Common myeloid progenitor, CD34-positive (primary cell): Measurements from ENCODE around the gene KCNQ5.

Experiments used
- CTCF ChIA-PET: fragments of 350-600 bp; sonication (Branson Sonifier 250); formaldehyde crosslinking; loops from one replicate; lab custom pipeline; 2021; ENCODE audit warnings: antibody characterized with exemption; lab: Charles Lee
- POLR2A ChIA-PET: fragments of 350-600 bp; sonication (Branson Sonifier 250); formaldehyde crosslinking; loops from one replicate; lab custom pipeline; 2021; ENCODE audit warnings: antibody characterized with exemption; lab: Charles Lee
- DNase-seq, 3 donors: peaks; one replicate each; pipeline versions ENCODE4 v3.0.0 to v3.0.0-alpha.2; 2013
- H3K27ac ChIP-seq, 2 experiments: 1 replicate in 1 of 2; 2 replicates in 1 of 2; pipeline ENCODE4 v1.7.0; 2013; ENCODE audit warnings: inconsistent platforms in 2 of 2, low read length in 2 of 2, mild to moderate bottlenecking in 2 of 2, low read depth in 1 of 2, moderate library complexity in 1 of 2; ENCODE audit not compliant: severe bottlenecking in 2 of 2, insufficient read depth in 1 of 2, poor library complexity in 1 of 2
- H3K27me3 ChIP-seq, 5 experiments: replicated peaks in 2 of 5; 1 replicate in 3 of 5; 2 replicates in 2 of 5; pipeline versions ENCODE4 v1.6.1 to v1.7.0; 2013; ENCODE audit warnings: low read length in 4 of 5, mild to moderate bottlenecking in 2 of 5, moderate library complexity in 2 of 5, inconsistent platforms in 1 of 5; ENCODE audit not compliant: insufficient read depth in 5 of 5, control insufficient read depth in 4 of 5
- H3K36me3 ChIP-seq, 4 experiments: 1 replicate in 2 of 4; 2 replicates in 2 of 4; pipeline versions ENCODE4 v1.6.1 to v1.7.0; 2013; ENCODE audit warnings: low read length in 3 of 4, control low read depth in 1 of 4, mild to moderate bottlenecking in 1 of 4; ENCODE audit not compliant: control insufficient read depth in 4 of 4, insufficient read depth in 4 of 4
- H3K4me1 ChIP-seq, 4 experiments: 1 replicate in 3 of 4; 2 replicates in 1 of 4; pipeline versions ENCODE4 v1.6.1 to v1.7.1; 2013; ENCODE audit warnings: low read length in 3 of 4, mild to moderate bottlenecking in 3 of 4, control low read depth in 1 of 4, inconsistent platforms in 1 of 4, moderate library complexity in 1 of 4; ENCODE audit not compliant: control insufficient read depth in 4 of 4, insufficient read depth in 4 of 4; ENCODE audit errors: control extremely low read depth in 1 of 4
- H3K4me3 ChIP-seq, 7 experiments: 1 replicate in 4 of 7; 2 replicates in 3 of 7; pipeline versions ENCODE4 v1.5.1 to v1.7.0; 2013; ENCODE audit warnings: mild to moderate bottlenecking in 7 of 7, low read length in 6 of 7, moderate library complexity in 6 of 7, inconsistent platforms in 2 of 7, low read depth in 2 of 7, control low read depth in 1 of 7; ENCODE audit not compliant: insufficient read depth in 4 of 7, control insufficient read depth in 1 of 7; ENCODE audit errors: extremely low read depth in 1 of 7
- H3K9me3 ChIP-seq, 5 experiments: 1 replicate in 4 of 5; 2 replicates in 1 of 5; pipeline versions ENCODE4 v1.6.1 to v1.7.1; 2013; ENCODE audit warnings: low read length in 4 of 5, mild to moderate bottlenecking in 2 of 5, inconsistent platforms in 1 of 5, low read depth in 1 of 5, moderate library complexity in 1 of 5; ENCODE audit not compliant: control insufficient read depth in 4 of 5, insufficient read depth in 2 of 5; ENCODE audit errors: control extremely low read depth in 1 of 5
- WGBS: methylation state at CpG from one replicate; pipeline ENCODE4 v1.1.5; 2013; ENCODE audit not compliant: insufficient coverage; 5-methylcytosine and 5-hydroxymethylcytosine counted together

Gene KCNQ5

DNA sequence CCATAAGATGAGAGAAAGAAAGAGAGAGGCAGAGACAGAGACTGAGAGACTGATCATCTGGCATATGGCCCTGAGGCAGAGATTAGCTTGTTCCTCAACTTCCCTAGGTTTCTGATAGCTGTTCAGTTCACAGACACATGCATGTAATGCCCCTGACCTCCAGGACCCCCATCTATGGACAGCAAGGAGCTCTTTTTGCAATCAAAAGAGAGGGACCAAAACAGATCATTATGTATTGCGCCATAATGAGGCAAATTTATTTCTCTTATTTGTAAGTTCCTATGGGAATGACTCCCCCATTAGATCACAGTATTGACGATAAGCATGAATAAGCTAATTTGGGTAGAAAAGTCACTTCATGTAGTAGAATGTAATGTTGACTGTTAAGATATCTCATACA is 25.6 kb downstream of the KCNQ5 start:
- peaks cover 0 to 4% (median 0%) of the 10 kb centered on the region in 4 experiments for H3K36me3 ChIP-seq
- H3K27ac ChIP-seq = no peak overlapping the region
- DNase-seq = no peak
- H3K4me3 ChIP-seq = no peak overlapping the region
- H3K27me3 ChIP-seq = no peaks in the 10 kb centered on the region
- CTCF ChIA-PET = interaction anchor here (1.4 to 1.7 kb wide), 3 partner anchors 9 to 30 kb away, joined by 3 to 5 read pairs (median 4); no protein-coding TSS in a partner anchor
- peaks cover 0 to 10% (median 2%) of the 10 kb centered on the region in 4 experiments for H3K4me1 ChIP-seq
- WGBS = no CpG with 5 or more reads among the region's 2 CpGs
- no peaks in the 10 kb centered on the region for H3K9me3 ChIP-seq
- POLR2A ChIA-PET = no interaction called here

DNA sequence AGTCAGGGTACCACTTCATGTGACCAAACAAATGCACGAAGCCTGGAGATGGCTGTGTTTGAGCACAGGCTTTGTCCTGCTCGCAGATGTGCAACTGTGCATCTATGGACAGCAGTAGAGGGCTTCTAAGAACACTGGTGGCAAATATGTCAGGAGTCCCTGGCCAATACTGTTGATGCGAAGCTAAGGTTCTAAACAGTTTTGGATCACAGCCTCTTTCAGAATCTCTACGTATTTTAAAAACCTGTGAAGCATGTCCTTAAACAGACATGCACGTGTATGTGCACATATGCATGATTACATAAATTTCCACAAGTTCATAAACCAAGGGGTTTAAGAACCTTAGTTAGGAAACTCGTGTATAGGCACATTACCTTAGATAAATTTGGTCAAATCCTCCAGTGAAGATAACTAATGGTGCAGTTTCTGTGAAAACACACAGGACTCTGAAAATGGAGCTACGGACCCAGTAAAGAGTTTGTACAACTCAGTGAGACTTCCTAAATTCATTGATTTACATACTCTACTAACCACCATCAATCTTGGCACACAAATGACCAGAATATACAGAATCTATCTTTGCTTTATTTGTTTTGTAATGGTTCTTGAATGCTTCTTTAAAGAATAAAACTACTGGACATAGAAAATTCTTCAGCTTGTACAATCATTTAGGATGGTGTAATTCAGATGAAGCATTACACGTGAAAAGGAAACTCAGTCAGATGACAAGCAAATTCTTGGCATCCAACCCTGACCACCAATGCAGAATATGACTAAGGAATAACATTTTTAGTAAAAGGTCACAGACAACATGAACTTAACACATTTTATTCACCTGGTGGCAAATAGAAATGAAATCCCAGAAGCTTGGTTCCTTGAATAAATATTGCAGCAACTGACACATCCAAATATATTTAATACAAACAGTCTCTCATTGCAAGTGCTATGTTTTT is 27.4 kb downstream of the KCNQ5 start:
- H3K27me3 ChIP-seq = no peaks in the 10 kb centered on the region
- 95% methylated on average over 5 of the region's 8 CpGs for WGBS
- H3K9me3 ChIP-seq = no peaks in the 10 kb centered on the region
- no peak overlapping the region for H3K27ac ChIP-seq
- DNase-seq = peak; percentile 12 to 71 (median 63)
- POLR2A ChIA-PET = interaction anchor here (0.6 kb wide), 1 partner anchor 8 kb away, joined by 3 read pairs; no protein-coding TSS in a partner anchor
- peaks cover 0 to 12% (median 2%) of the 10 kb centered on the region in 4 experiments for H3K4me1 ChIP-seq
- CTCF ChIA-PET = interaction anchor here (0.8 to 1.7 kb wide), 4 partner anchors 10 to 35 kb away, joined by 3 to 5 read pairs (median 3); no protein-coding TSS in a partner anchor
- H3K36me3 ChIP-seq = peaks cover 0 to 4% (median 0%) of the 10 kb centered on the region in 4 experiments
- H3K4me3 ChIP-seq = no peak overlapping the region

DNA sequence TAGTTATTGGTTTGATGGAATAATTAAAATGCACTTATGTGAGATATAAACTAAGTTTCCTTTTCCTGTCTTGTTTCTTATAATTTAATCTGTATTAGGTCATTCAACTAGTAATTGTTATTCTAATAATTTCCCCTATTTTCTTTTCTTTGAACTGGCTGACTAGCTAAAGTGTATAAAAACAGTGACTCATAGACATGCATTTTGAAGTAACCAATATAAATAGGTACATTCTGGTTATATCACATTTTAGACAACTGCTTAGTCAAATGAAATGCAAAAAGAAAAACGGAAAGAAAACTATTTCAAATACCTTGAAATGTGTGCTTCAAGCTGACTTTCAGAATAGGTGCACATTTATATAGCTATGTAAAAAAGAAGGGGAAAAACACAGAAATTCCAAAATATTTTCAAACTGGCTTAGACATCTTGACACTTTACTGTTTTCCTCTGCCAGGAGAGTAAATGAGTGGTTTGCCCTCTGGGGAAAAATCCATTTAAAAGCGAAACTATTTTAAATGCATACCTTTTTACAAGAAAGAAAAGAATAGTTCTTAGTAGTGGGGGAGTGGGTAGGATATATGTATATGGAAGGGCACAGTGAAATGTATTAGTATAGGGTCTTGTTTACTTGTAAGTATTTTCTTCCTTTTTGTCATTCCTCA is 28.3 kb downstream of the KCNQ5 start:
- POLR2A ChIA-PET = no interaction called here
- Histone ChIP-seq H3K9me3 (no peaks in the 10 kb centered on the region), H3K27ac (no peak overlapping the region), H3K4me1 (peaks cover 0 to 12% (median 2%) of the 10 kb centered on the region in 4 experiments), H3K27me3 (no peaks in the 10 kb centered on the region), H3K4me3 (no peak overlapping the region), H3K36me3 (peaks cover 0 to 4% (median 0%) of the 10 kb centered on the region in 4 experiments)
- no CpG with 5 or more reads among the region's 2 CpGs for WGBS
- DNase-seq = no peak
- CTCF ChIA-PET = interaction anchor here (0.8 to 1.6 kb wide), 2 partner anchors 20 to 34 kb away, joined by 3 read pairs; no protein-coding TSS in a partner anchor

DNA sequence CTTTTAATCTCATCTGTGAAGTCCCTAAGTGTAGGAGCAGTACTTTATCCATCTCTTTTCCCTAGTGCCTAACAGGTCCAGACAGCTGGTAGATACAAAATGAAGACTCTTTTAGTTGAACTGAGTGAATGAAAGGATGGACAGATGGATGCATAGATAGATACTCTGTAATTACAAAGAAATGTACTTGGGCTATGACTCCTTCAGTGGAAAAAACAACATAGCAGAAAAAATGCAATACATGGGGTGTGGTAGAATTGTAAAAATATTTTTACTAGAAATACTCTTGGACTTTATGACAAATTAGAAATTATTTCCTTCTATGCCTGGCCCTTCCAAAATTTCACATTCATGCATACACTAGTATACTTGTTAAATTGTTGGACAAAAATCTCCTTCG is 29.3 kb downstream of the KCNQ5 start:
- Histone ChIP-seq H3K27me3 (no peaks in the 10 kb centered on the region), H3K9me3 (no peaks in the 10 kb centered on the region), H3K4me1 (peaks cover 0 to 12% (median 2%) of the 10 kb centered on the region in 4 experiments), H3K27ac (no peak overlapping the region), H3K4me3 (no peak overlapping the region), H3K36me3 (peaks cover 0 to 9% (median 0%) of the 10 kb centered on the region in 4 experiments)
- 100% methylated on average over 1 of the region's 1 CpG for WGBS
- ChIA-PET POLR2A (interaction anchor here (0.6 kb wide), 1 partner anchor 18 kb away, joined by 3 read pairs; no protein-coding TSS in a partner anchor), CTCF (no interaction called here)
- no peak for DNase-seq

DNA sequence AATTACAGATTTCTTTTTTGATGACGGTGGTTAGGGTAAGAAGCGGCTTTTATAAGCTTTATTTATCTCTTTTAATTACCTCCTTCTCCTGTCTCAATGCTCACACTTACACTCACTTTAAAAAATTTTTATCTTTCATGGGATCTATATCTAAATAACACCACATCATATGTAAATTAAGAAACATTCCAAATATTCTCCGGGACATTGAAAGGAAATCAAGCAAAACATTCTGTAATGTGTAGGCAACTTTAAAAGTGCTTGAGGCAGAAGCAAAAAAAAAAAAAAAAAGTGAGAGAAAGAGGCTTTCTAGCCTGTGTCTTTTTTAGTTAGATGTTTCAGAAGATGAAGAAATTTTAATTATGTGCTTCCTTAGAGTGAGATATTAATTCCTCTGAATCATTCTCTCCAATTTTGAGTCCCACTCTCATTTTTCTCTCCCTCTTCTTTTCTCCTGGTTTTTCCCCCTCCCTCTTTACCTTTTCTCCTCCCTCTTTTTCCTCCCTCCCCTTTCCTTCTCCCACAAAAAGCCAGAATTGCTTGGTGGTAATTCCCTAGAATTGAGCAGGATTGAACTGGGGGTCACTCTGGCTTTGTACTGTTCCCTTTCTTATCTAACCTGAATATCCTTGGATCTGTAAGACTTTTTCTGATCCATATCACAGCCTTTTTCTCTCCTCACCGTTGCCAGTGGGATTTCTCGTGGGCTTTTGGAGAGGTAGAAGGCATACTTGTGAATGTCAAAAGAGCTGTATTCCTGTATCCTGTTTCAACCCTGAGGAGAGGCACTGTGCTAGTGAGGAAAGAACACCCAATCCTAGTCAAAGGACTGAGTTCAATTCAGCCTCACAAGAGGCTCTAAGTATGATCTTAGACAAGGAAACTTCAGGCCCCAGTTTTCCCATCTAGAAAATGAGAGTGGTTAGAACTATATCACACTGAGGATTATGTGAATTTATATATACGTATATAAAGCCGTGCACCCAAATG is 30.4 kb downstream of the KCNQ5 start:
- Histone ChIP-seq H3K4me3 (no peak overlapping the region), H3K4me1 (peaks cover 0 to 12% (median 2%) of the 10 kb centered on the region in 4 experiments), H3K9me3 (no peaks in the 10 kb centered on the region), H3K36me3 (peaks cover 0 to 10% (median 0%) of the 10 kb centered on the region in 4 experiments), H3K27ac (no peak overlapping the region), H3K27me3 (no peaks in the 10 kb centered on the region)
- no peak for DNase-seq
- CTCF ChIA-PET = no interaction called here
- POLR2A ChIA-PET = no interaction called here
- WGBS = 95% methylated on average over 3 of the region's 7 CpGs

DNA sequence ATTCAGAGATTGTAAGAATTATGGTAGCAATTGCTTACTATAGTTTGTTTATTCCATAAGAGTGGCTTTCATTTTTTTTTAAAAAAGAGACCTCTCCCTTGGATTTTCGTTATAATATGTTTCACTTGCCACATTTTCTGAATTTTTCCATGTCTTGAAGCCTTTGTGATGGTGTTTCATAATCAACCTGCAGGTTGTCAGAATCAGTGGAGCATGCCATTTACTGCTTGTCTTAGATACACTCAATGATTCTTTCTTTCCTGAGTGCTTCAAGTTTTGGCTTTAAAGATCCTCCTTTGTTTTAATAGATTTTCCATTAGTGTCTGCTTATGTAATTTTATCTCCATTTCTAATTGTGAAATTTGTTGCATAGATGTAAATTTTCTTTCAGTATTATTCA is 31.2 kb downstream of the KCNQ5 start:
- Histone ChIP-seq H3K4me1 (peaks cover 0 to 12% (median 2%) of the 10 kb centered on the region in 4 experiments), H3K9me3 (no peaks in the 10 kb centered on the region), H3K27ac (no peak overlapping the region), H3K4me3 (no peak overlapping the region), H3K36me3 (peaks cover 0 to 10% (median 0%) of the 10 kb centered on the region in 4 experiments), H3K27me3 (no peaks in the 10 kb centered on the region)
- ChIA-PET CTCF (no interaction called here), POLR2A (no interaction called here)
- WGBS = no CpG with 5 or more reads among the region's 1 CpG
- DNase-seq = peak in 1 of 3 donors; percentile 15
